Activated naive CD4-positive, alpha-beta T cell treated with anti-CD3 and anti-CD28 coated beads for 36 hours (primary cell): ENCODE results near the gene KCTD14. TPM values are rescaled to one million over a fixed set of nuclear protein-coding genes. Genes with fewer than 3 reads are reported as not detected.
A peak's percentile ranks its signal among the peaks of the same experiment; 100 is the strongest.
"Not testable (repeated sequence)": the region's sequence is repeated elsewhere in the genome, so short reads cannot be mapped to it uniquely, and the experiment has no call there.

Source experiments
- CTCF ChIA-PET: fragments of 350-600 bp; sonication (Branson Sonifier 250); formaldehyde crosslinking; loops from one replicate; lab custom pipeline; 2021; ENCODE audit warnings: antibody characterized with exemption; lab: Charles Lee
- DNase-seq: peaks from one replicate; pipeline ENCODE4 v3.0.0-alpha.2; 2020
- H3K27ac Mint-ChIP-seq: one replicate; pipeline ENCODE4 v1.8.0; 2021; ENCODE audit warnings: mild to moderate bottlenecking, mixed read lengths
- H3K27me3 Mint-ChIP-seq: one replicate; pipeline ENCODE4 v1.8.0; 2021; ENCODE audit warnings: low read depth, mixed read lengths
- H3K36me3 Mint-ChIP-seq: one replicate; pipeline ENCODE4 v1.8.0; 2021; ENCODE audit warnings: low read depth, mixed read lengths
- H3K4me1 Mint-ChIP-seq: one replicate; pipeline ENCODE4 v1.8.0; 2021; ENCODE audit warnings: low read depth, mixed read lengths
- H3K4me3 Mint-ChIP-seq: one replicate; pipeline ENCODE4 v1.8.0; 2021; ENCODE audit warnings: mild to moderate bottlenecking, moderate library complexity, mixed read lengths
- H3K9me3 Mint-ChIP-seq: one replicate; pipeline ENCODE4 v1.8.0; 2021; ENCODE audit warnings: mixed read lengths
- intact Hi-C: fragments of 100-400 bp; cut with micrococcal nuclease; formaldehyde crosslinking; loops from one replicate; pipeline ENCODE4 v1.15.1; 2023
- total RNA-seq, 2 experiments: library from RNA; stranded (reverse); gene quantifications; one replicate each; pipeline ENCODE4 v1.2.3, GENCODE V29; 2021

KCTD14 gene
- total RNA-seq, 2 experiments from 2014 or later: 0.27 TPM; not detected in 1

- intact Hi-C loops, H3K4me1 Mint-ChIP-seq, H3K27ac Mint-ChIP-seq, H3K36me3 Mint-ChIP-seq, DNase-seq, H3K9me3 Mint-ChIP-seq, H3K27me3 Mint-ChIP-seq, H3K4me3 Mint-ChIP-seq: not testable (repeated sequence)
- CTCF ChIA-PET: interaction anchor here (1.2 kb wide), 1 partner anchor 15 kb away, joined by 4 read pairs; no protein-coding TSS in a partner anchor
Observed at GRCh38 chr11:78014937-78015520, 8.0 kb downstream of the KCTD14 start.

GRCh38 chr11:78011301-78011700 lies 11.8 kb downstream of the KCTD14 start:
- H3K27ac Mint-ChIP-seq: no peak overlapping the region
- no peaks in the 10 kb centered on the region for H3K4me1 Mint-ChIP-seq
- intact Hi-C loops: no loop called here
- CTCF ChIA-PET: interaction anchor here (1.1 kb wide), 1 partner anchor 34 kb away, joined by 3 read pairs; no protein-coding TSS in a partner anchor
- no peak overlapping the region for H3K4me3 Mint-ChIP-seq
- H3K36me3 Mint-ChIP-seq: no peaks in the 10 kb centered on the region
- peaks cover 2% of the 10 kb centered on the region for H3K27me3 Mint-ChIP-seq
- no peaks in the 10 kb centered on the region for H3K9me3 Mint-ChIP-seq
- no peak for DNase-seq

GRCh38 chr11:78010755-78011154 lies 12.3 kb downstream of the KCTD14 start:
- CTCF ChIA-PET: interaction anchor here (0.6 to 1.1 kb wide), 2 partner anchors 34 to 572 kb away, joined by 3 to 4 read pairs; no protein-coding TSS in a partner anchor
- no peak overlapping the region for H3K4me3 Mint-ChIP-seq
- H3K27ac Mint-ChIP-seq: no peak overlapping the region
- DNase-seq: no peak
- H3K9me3 Mint-ChIP-seq: no peaks in the 10 kb centered on the region
- H3K36me3 Mint-ChIP-seq: no peaks in the 10 kb centered on the region
- intact Hi-C loops: no loop called here
- peaks cover 2% of the 10 kb centered on the region for H3K27me3 Mint-ChIP-seq
- H3K4me1 Mint-ChIP-seq: no peaks in the 10 kb centered on the region

- no peak overlapping the region for H3K27ac Mint-ChIP-seq
- no peak for DNase-seq
- H3K4me1 Mint-ChIP-seq: no peaks in the 10 kb centered on the region
- H3K4me3 Mint-ChIP-seq: no peak overlapping the region
- H3K36me3 Mint-ChIP-seq: no peaks in the 10 kb centered on the region
- intact Hi-C loops: no loop called here
- peaks cover 2% of the 10 kb centered on the region for H3K27me3 Mint-ChIP-seq
- H3K9me3 Mint-ChIP-seq: no peaks in the 10 kb centered on the region
- CTCF ChIA-PET: interaction anchor here (0.6 to 2.3 kb wide), 5 partner anchors 9 to 572 kb away, joined by 3 to 5 read pairs (median 4); no protein-coding TSS in a partner anchor
Observed at GRCh38 chr11:78010304-78010703, 12.8 kb downstream of the KCTD14 start.

GRCh38 chr11:78009062-78009461 lies 14.0 kb downstream of the KCTD14 start:
- H3K36me3 Mint-ChIP-seq: no peaks in the 10 kb centered on the region
- no peak overlapping the region for H3K27ac Mint-ChIP-seq
- H3K9me3 Mint-ChIP-seq: no peaks in the 10 kb centered on the region
- H3K27me3 Mint-ChIP-seq: no peaks in the 10 kb centered on the region
- intact Hi-C loops: no loop called here
- DNase-seq: no peak
- H3K4me1 Mint-ChIP-seq: no peaks in the 10 kb centered on the region
- CTCF ChIA-PET: interaction anchor here (2.3 to 2.6 kb wide), 3 partner anchors 10 to 36 kb away, joined by 5 to 14 read pairs (median 14); no protein-coding TSS in a partner anchor
- no peak overlapping the region for H3K4me3 Mint-ChIP-seq

GRCh38 chr11:78000193-78000592 lies 22.9 kb downstream of the KCTD14 start:
- Mint-ChIP-seq H3K9me3 (no peaks in the 10 kb centered on the region), H3K27me3 (no peaks in the 10 kb centered on the region), H3K4me3 (no peak overlapping the region), H3K4me1 (peaks cover 5% of the 10 kb centered on the region), H3K36me3 (no peaks in the 10 kb centered on the region), H3K27ac (no peak overlapping the region)
- peak; percentile 66 for DNase-seq
- intact Hi-C loops: loop anchor here (1.0 kb wide), 1 partner anchor 180 kb away; the partner anchor contains the start of gene RSF1
- CTCF ChIA-PET: interaction anchor here (0.6 to 2.1 kb wide), 17 partner anchors 8 to 248 kb away, joined by 3 to 14 read pairs (median 3); no protein-coding TSS in a partner anchor

GRCh38 chr11:77999446-78000030 lies 23.5 kb downstream of the KCTD14 start:
- Mint-ChIP-seq H3K27ac (no peak overlapping the region), H3K27me3 (no peaks in the 10 kb centered on the region)

GRCh38 chr11:77994434-77995362 lies 28.4 kb downstream of the KCTD14 start, which contains the start of gene INTS4:
TSS of gene INTS4 (minus strand) at chr11:77994668. CDS start at chr11:77994643, 25 bp downstream.
- Mint-ChIP-seq H3K27ac (peak within 1 kb of the TSS; percentile 91), H3K4me1 (peaks cover 17% of the 10 kb centered on the region), H3K27me3 (no peaks in the 10 kb centered on the region), H3K4me3 (peak within 1 kb of the TSS; percentile 83), H3K36me3 (peaks cover 4% of the 10 kb centered on the region), H3K9me3 (no peaks in the 10 kb centered on the region)
- DNase-seq: peak; percentile 99
- CTCF ChIA-PET: interaction anchor here (0.6 to 1.3 kb wide), 5 partner anchors 10 to 570 kb away, joined by 3 to 11 read pairs (median 3); partner anchors contain the start of gene NDUFC2
- intact Hi-C loops: loop anchor here (1.0 to 10.0 kb wide), 12 partner anchors 52 to 1550 kb away; partner anchors contain the start of genes ALG8, CLNS1A, EMSY and GAB2

More at GRCh38 chr11:77999446-78000030, 23.5 kb downstream of the KCTD14 start:
- CTCF ChIA-PET: interaction anchor here (0.6 to 2.1 kb wide), 18 partner anchors 9 to 419 kb away, joined by 3 to 14 read pairs (median 3); no protein-coding TSS in a partner anchor
- H3K4me1 Mint-ChIP-seq: peaks cover 7% of the 10 kb centered on the region
- H3K36me3 Mint-ChIP-seq: no peaks in the 10 kb centered on the region
- no peak overlapping the region for H3K4me3 Mint-ChIP-seq
- no peaks in the 10 kb centered on the region for H3K9me3 Mint-ChIP-seq
- no peak for DNase-seq
- intact Hi-C loops: loop anchor here (1.0 to 10.0 kb wide), 2 partner anchors 179 to 1555 kb away; partner anchors contain the start of genes EMSY and RSF1

- Mint-ChIP-seq H3K27ac (peak overlapping the region; percentile 91), H3K4me3 (peak overlapping the region; percentile 83), H3K27me3 (no peaks in the 10 kb centered on the region), H3K9me3 (no peaks in the 10 kb centered on the region), H3K4me1 (peaks cover 17% of the 10 kb centered on the region), H3K36me3 (peaks cover 4% of the 10 kb centered on the region)
- CTCF ChIA-PET: interaction anchor here (0.6 kb wide), 1 partner anchor 685 kb away, joined by 6 read pairs; no protein-coding TSS in a partner anchor
- intact Hi-C loops: loop anchor here (1.0 to 10.0 kb wide), 12 partner anchors 53 to 1549 kb away; partner anchors contain the start of genes ALG8, CLNS1A, EMSY and GAB2
- peak; percentile 7 for DNase-seq
Observed at GRCh38 chr11:77993902-77994301, 29.2 kb downstream of the KCTD14 start.

GRCh38 chr11:77990981-77991380 lies 32.1 kb downstream of the KCTD14 start:
- intact Hi-C loops: loop anchor here (10.0 kb wide), 1 partner anchor 1546 kb away; the partner anchor contains the start of gene EMSY

GRCh38 chr11:77986456-77986855 lies 36.6 kb downstream of the KCTD14 start:
- Mint-ChIP-seq H3K36me3 (peaks cover 48% of the 10 kb centered on the region), H3K4me1 (peaks cover 26% of the 10 kb centered on the region)
- H3K27me3 Mint-ChIP-seq, intact Hi-C loops, H3K4me3 Mint-ChIP-seq, H3K9me3 Mint-ChIP-seq, DNase-seq, H3K27ac Mint-ChIP-seq, CTCF ChIA-PET: not testable (repeated sequence)

More at GRCh38 chr11:77990981-77991380, 32.1 kb downstream of the KCTD14 start:
- peaks cover 24% of the 10 kb centered on the region for H3K36me3 Mint-ChIP-seq
- H3K9me3 Mint-ChIP-seq: no peaks in the 10 kb centered on the region
- CTCF ChIA-PET: interaction anchor here (0.5 kb wide), 1 partner anchor 10 kb away, joined by 3 read pairs; no protein-coding TSS in a partner anchor
- no peak overlapping the region for H3K27ac Mint-ChIP-seq
- H3K4me1 Mint-ChIP-seq: peaks cover 26% of the 10 kb centered on the region
- no peak overlapping the region for H3K4me3 Mint-ChIP-seq
- DNase-seq: no peak
- no peaks in the 10 kb centered on the region for H3K27me3 Mint-ChIP-seq
